H1 (cell line): ENCODE measurements around the gene OLFM3. TPM values are rescaled to one million over a fixed set of nuclear protein-coding genes. Genes with fewer than 3 reads are reported as not detected.

Experiments used
- CTCF ChIA-PET: fragments of 300-600 bp; sonication (Branson Sonifier 250); formaldehyde crosslinking; loops from one replicate; lab custom pipeline; 2021; ENCODE audit not compliant: partially characterized antibody; lab: Charles Lee
- POLR2A ChIA-PET: fragments of 300-600 bp; sonication (Branson Sonifier 250); formaldehyde crosslinking; loops from one replicate; lab custom pipeline; 2021; ENCODE audit warnings: inconsistent platforms; ENCODE audit not compliant: partially characterized antibody; lab: Charles Lee
- DNase-seq, 2 experiments: peaks; one replicate each; pipeline versions ENCODE4 v3.0.0 to v3.0.0-alpha.2; 2010 to 2022; ENCODE audit warnings: low spot score in 2 of 2, low read depth in 1 of 2, mixed read lengths in 1 of 2
- FAIRE-seq: peaks from 2 replicates; lab custom pipeline; 2011; peaks lifted over from hg19 to GRCh38; lab: Jason Lieb, UNC
- H2AFZ ChIP-seq: 2 replicates; pipeline ENCODE4 v1.8.1; 2012; ENCODE audit warnings: low read length, inconsistent platforms
- H2AK5ac ChIP-seq: 2 replicates; pipeline ENCODE4 v1.6.1; 2013; ENCODE audit warnings: low read depth, low read length
- H2BK120ac ChIP-seq: replicated peaks from 2 replicates; pipeline ENCODE3; 2013; ENCODE audit warnings: low read depth, low read length, inconsistent platforms
- H2BK12ac ChIP-seq: 2 replicates; pipeline ENCODE4 v1.6.1; 2013; ENCODE audit warnings: low read depth, low read length
- H2BK15ac ChIP-seq: 2 replicates; pipeline ENCODE4 v1.6.1; 2013; ENCODE audit warnings: low read length
- H2BK20ac ChIP-seq: 2 replicates; pipeline ENCODE4 v1.6.1; 2013; ENCODE audit warnings: low read length
- H2BK5ac ChIP-seq: 2 replicates; pipeline ENCODE4 v1.6.1; 2013; ENCODE audit warnings: low read depth, low read length
- H3K14ac ChIP-seq: 2 replicates; pipeline ENCODE4 v1.6.1; 2013; ENCODE audit warnings: inconsistent platforms; ENCODE audit not compliant: insufficient read length
- H3K18ac ChIP-seq: 2 replicates; pipeline ENCODE4 v1.6.1; 2013; ENCODE audit warnings: low read length; ENCODE audit errors: extremely low read depth
- H3K23ac ChIP-seq: 2 replicates; pipeline ENCODE4 v1.6.1; 2013; ENCODE audit warnings: inconsistent platforms; ENCODE audit not compliant: insufficient read length
- H3K23me2 ChIP-seq: 2 replicates; pipeline ENCODE4 v1.6.1; 2013; ENCODE audit warnings: low read depth, low read length
- H3K27ac ChIP-seq: 2 replicates; pipeline ENCODE4 v1.6.1; 2011; ENCODE audit warnings: low read depth, low read length, inconsistent platforms
- H3K27me3 ChIP-seq, 4 experiments: replicated peaks in 1 of 4; 1 replicate in 1 of 4; 2 replicates in 3 of 4; pipeline versions ENCODE4 v1.6.1 to v1.8.1; 2011 to 2013; ENCODE audit warnings: low read length in 3 of 4, mild to moderate bottlenecking in 3 of 4, inconsistent platforms in 2 of 4, mixed read lengths in 2 of 4, moderate library complexity in 1 of 4; ENCODE audit not compliant: control insufficient read depth in 3 of 4, insufficient read depth in 3 of 4; ENCODE audit errors: extremely low read depth in 1 of 4
- H3K36me3 ChIP-seq, 4 experiments: 2 replicates each; pipeline versions ENCODE4 v1.6.1 to v1.8.1; 2011 to 2013; ENCODE audit warnings: mild to moderate bottlenecking in 4 of 4, low read length in 3 of 4, moderate library complexity in 2 of 4, control low read depth in 1 of 4, inconsistent platforms in 1 of 4; ENCODE audit not compliant: insufficient read depth in 4 of 4, control insufficient read depth in 2 of 4
- H3K4ac ChIP-seq: replicated peaks from 2 replicates; pipeline ENCODE3; 2013; ENCODE audit warnings: low read length, low read depth, mixed read lengths, inconsistent platforms; ENCODE audit not compliant: insufficient read length
- H3K4me1 ChIP-seq, 4 experiments: replicated peaks in 1 of 4; 1 replicate in 1 of 4; 2 replicates in 3 of 4; pipeline versions ENCODE4 v1.6.1 to v1.8.1; 2011 to 2013; ENCODE audit warnings: low read length in 3 of 4, inconsistent platforms in 2 of 4, mixed read lengths in 1 of 4; ENCODE audit not compliant: insufficient read depth in 4 of 4, control insufficient read depth in 3 of 4
- H3K4me2 ChIP-seq, 2 experiments: 2 replicates each; pipeline versions ENCODE4 v1.6.1 to v1.8.1; 2011 to 2013; ENCODE audit warnings: low read depth in 2 of 2, low read length in 2 of 2, control low read depth in 1 of 2, inconsistent platforms in 1 of 2, mild to moderate bottlenecking in 1 of 2; ENCODE audit not compliant: insufficient read depth in 1 of 2
- H3K4me3 ChIP-seq, 4 experiments: fragments of 200-600, 300-600 bp in 1 of 4; sonication (generic), shearing (Covaris generic), sonication (Bioruptor Twin) in 1 of 4; 2 replicates each; pipeline versions ENCODE4 v1.5.1 to v1.8.1; 2011 to 2016; ENCODE audit warnings: low read length in 4 of 4, low read depth in 3 of 4, control low read depth in 2 of 4, inconsistent platforms in 2 of 4, mild to moderate bottlenecking in 2 of 4, mixed read lengths in 1 of 4, moderate library complexity in 1 of 4; ENCODE audit not compliant: insufficient read depth in 2 of 4; ENCODE audit errors: extremely low read depth in 1 of 4
- H3K56ac ChIP-seq: replicated peaks from 2 replicates; pipeline ENCODE3; 2013; ENCODE audit warnings: low read depth, mild to moderate bottlenecking, mixed read lengths, low read length, inconsistent platforms; ENCODE audit not compliant: insufficient read length
- H3K79me1 ChIP-seq: 2 replicates; pipeline ENCODE4 v1.6.1; 2013; ENCODE audit warnings: low read depth, low read length, control low read depth
- H3K79me2 ChIP-seq, 2 experiments: 2 replicates each; pipeline versions ENCODE4 v1.6.1 to v1.8.1; 2012 to 2013; ENCODE audit warnings: low read length in 2 of 2, mild to moderate bottlenecking in 2 of 2, inconsistent platforms in 1 of 2; ENCODE audit not compliant: insufficient read depth in 2 of 2, control insufficient read depth in 1 of 2
- H3K9ac ChIP-seq, 4 experiments: replicated peaks in 1 of 4; 1 replicate in 1 of 4; 2 replicates in 3 of 4; pipeline versions ENCODE4 v1.6.1 to v1.8.1; 2011 to 2013; ENCODE audit warnings: low read depth in 3 of 4, low read length in 3 of 4, control low read depth in 2 of 4, mild to moderate bottlenecking in 2 of 4, moderate library complexity in 2 of 4, inconsistent platforms in 1 of 4; ENCODE audit errors: extremely low read depth in 1 of 4
- H3K9me3 ChIP-seq, 2 experiments: 2 replicates each; pipeline versions ENCODE4 v1.6.1 to v1.8.1; 2012 to 2013; ENCODE audit warnings: mild to moderate bottlenecking in 2 of 2, moderate library complexity in 2 of 2, control low read depth in 1 of 2, inconsistent platforms in 1 of 2, low read depth in 1 of 2, low read length in 1 of 2, mixed read lengths in 1 of 2; ENCODE audit not compliant: insufficient read depth in 2 of 2
- H4K20me1 ChIP-seq, 2 experiments: replicated peaks in 1 of 2; 2 replicates each; pipeline versions ENCODE3 to v1.8.1; 2011 to 2013; ENCODE audit warnings: inconsistent platforms in 2 of 2, low read length in 2 of 2, mild to moderate bottlenecking in 1 of 2; ENCODE audit not compliant: insufficient read depth in 2 of 2, control insufficient read depth in 1 of 2
- H4K5ac ChIP-seq: 2 replicates; pipeline ENCODE4 v1.6.1; 2013; ENCODE audit warnings: low read length, low read depth, mixed read lengths, inconsistent platforms; ENCODE audit not compliant: insufficient read length
- H4K8ac ChIP-seq: 2 replicates; pipeline ENCODE4 v1.8.0; 2013; ENCODE audit warnings: mild to moderate bottlenecking, moderate library complexity, low read length, inconsistent platforms; ENCODE audit not compliant: insufficient read depth; ENCODE audit errors: extremely low read depth
- H4K91ac ChIP-seq: replicated peaks from 2 replicates; pipeline ENCODE3; 2013; ENCODE audit warnings: low read length, mixed read lengths, inconsistent platforms; ENCODE audit not compliant: insufficient read length
- ATF3 ChIP-seq: IDR thresholded peaks from 2 replicates; pipeline ENCODE4 v1.6.1; 2011; ENCODE audit warnings: low read depth, mild to moderate bottlenecking, low read length; ENCODE audit not compliant: insufficient read depth
- CTBP2 ChIP-seq: IDR thresholded peaks from 2 replicates; pipeline ENCODE4 v1.7.0; 2011; ENCODE audit warnings: borderline replicate concordance, mild to moderate bottlenecking, moderate library complexity, mixed read lengths, low read length; ENCODE audit not compliant: insufficient read depth, insufficient read length
- HDAC2 ChIP-seq, 2 experiments: fragments of 300-600 bp in 1 of 2; sonication (generic) in 1 of 2; IDR thresholded peaks; 2 replicates each; pipeline ENCODE4 v1.6.1; 2011 to 2012; ENCODE audit warnings: low read depth in 2 of 2, low read length in 2 of 2, mild to moderate bottlenecking in 2 of 2, moderate library complexity in 2 of 2, borderline replicate concordance in 1 of 2, inconsistent platforms in 1 of 2
- JUND ChIP-seq: IDR thresholded peaks from 2 replicates; pipeline ENCODE4 v1.6.1; 2011; ENCODE audit warnings: mild to moderate bottlenecking, improper control_type of control experiment, low read length
- WGBS, 2 experiments: shearing (Covaris generic) in 1 of 2; methylation state at CpG; one replicate each; pipeline versions ENCODE4 v1.1.6 to v1.1.7; 2013 to 2015; ENCODE audit warnings: low lambda C conversion rate in 2 of 2, mixed read lengths in 2 of 2, inconsistent platforms in 1 of 2, low coverage in 1 of 2, missing lambda C conversion rate in 1 of 2; ENCODE audit not compliant: insufficient replicate concordance in 2 of 2, insufficient coverage in 1 of 2, insufficient read length in 1 of 2; ENCODE audit errors: extremely low coverage in 1 of 2, missing lambda C conversion rate in 1 of 2; 5-methylcytosine and 5-hydroxymethylcytosine counted together
- polyA plus RNA-seq, 7 experiments: library from polyadenylated mRNA; depleted of rRNA in 3 of 7; stranded (reverse) in 5 of 7; unstranded in 2 of 7; fragments of >200 nt in 5 of 7; fragments of 200-250 nt in 2 of 7; gene quantifications; 1 replicate in 5 of 7; 2 replicates in 1 of 7; 4 replicates in 1 of 7; pipeline versions ENCODE4 v1.2.1 to v1.2.3, GENCODE V29; 2011 to 2013; ENCODE audit warnings: missing spikeins in 2 of 7, mixed read lengths in 2 of 7
- total RNA-seq: library from RNA; stranded (reverse); fragmentation: NEBNext Ultra II Directional; extraction: Animal tissue kit (Norgen Biotek cat#: 25700); gene quantifications from 2 replicates; pipeline ENCODE4 v1.2.1, GENCODE V29; 2021

Gene OLFM3
- total and polyA plus RNA-seq, 2 of the 8 experiments (the other 6 are each of a cell fraction or from before 2014, with no cell fraction given): 0.30 to 0.32 TPM

DNA sequence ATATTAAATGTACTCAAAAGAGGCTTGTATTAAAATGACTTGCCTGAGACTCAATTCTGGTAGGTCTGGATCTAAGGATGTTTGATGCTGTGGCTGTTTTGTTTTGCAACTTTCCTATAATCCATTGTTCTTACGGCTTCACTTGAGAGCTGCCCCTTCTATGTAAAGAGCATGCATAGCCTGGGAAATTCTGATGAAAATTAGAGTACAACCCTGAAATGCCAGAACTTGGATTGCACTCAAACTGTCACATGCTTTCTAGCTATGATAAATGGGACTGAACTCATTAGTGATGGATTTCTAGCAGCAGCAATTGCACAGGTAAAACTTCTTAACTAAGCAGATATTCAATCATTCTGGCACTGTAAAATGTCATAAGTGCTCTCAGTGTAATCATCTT lies 67.9 kb downstream of the OLFM3 start:
- H3K79me2 ChIP-seq: no peaks in the 10 kb centered on the region
- H2BK20ac ChIP-seq: no peak overlapping the region
- H4K91ac ChIP-seq: no peak overlapping the region
- no peak overlapping the region for H3K4me3 ChIP-seq
- WGBS, 2 experiments: 84% methylated on average over 1 of the region's 1 CpG; no CpG with 5 or more reads in 1 of the 2 experiments
- no peak overlapping the region for H2AFZ ChIP-seq
- H2BK15ac ChIP-seq: no peak overlapping the region
- no peak overlapping the region for H3K14ac ChIP-seq
- FAIRE-seq (no peak), DNase-seq (no peak)
- H3K4me2 ChIP-seq: no peak overlapping the region
- H3K9ac ChIP-seq: no peak overlapping the region
- no peaks in the 10 kb centered on the region for H4K20me1 ChIP-seq
- H3K27me3 ChIP-seq: no peaks in the 10 kb centered on the region
- no peak overlapping the region for H3K18ac ChIP-seq
- no peaks in the 10 kb centered on the region for H3K9me3 ChIP-seq
- CTCF ChIA-PET: interaction anchor here (0.7 kb wide), 1 partner anchor 10 kb away, joined by 3 read pairs; no protein-coding TSS in a partner anchor
- H3K4ac ChIP-seq: no peak overlapping the region
- H3K36me3 ChIP-seq: no peaks in the 10 kb centered on the region
- H3K56ac ChIP-seq: no peak overlapping the region
- POLR2A ChIA-PET: no interaction called here
- H3K23ac ChIP-seq: no peak overlapping the region
- H2AK5ac ChIP-seq: no peak overlapping the region
- H2BK5ac ChIP-seq: no peak overlapping the region
- no peak overlapping the region for H2BK12ac ChIP-seq
- H4K5ac ChIP-seq: no peak overlapping the region
- no peak overlapping the region for H4K8ac ChIP-seq
- no peaks in the 10 kb centered on the region for H3K4me1 ChIP-seq
- no peak overlapping the region for H2BK120ac ChIP-seq
- no peak overlapping the region for H3K27ac ChIP-seq
- no peaks in the 10 kb centered on the region for H3K23me2 ChIP-seq
- no peaks in the 10 kb centered on the region for H3K79me1 ChIP-seq
- no peak for TF ChIP-seq ATF3
- no peak for TF ChIP-seq JUND
- TF ChIP-seq HDAC2 (IDR thresholded peaks at IDR 0.05; ENCODE audit: borderline replicate concordance in 1 of 2, low read depth in 2 of 2, low read length in 2 of 2): no peak
- TF ChIP-seq CTBP2: no peak
